Measurements from ENCODE around the gene RPS18. TPM values are rescaled to one million over a fixed set of nuclear protein-coding genes. Genes with fewer than 3 reads are reported as not detected.
"Not testable (repeated sequence)": the region's sequence is repeated elsewhere in the genome, so short reads cannot be mapped to it uniquely, and the experiment has no call there.

The RPS18 gene
- total RNA-seq, 2 experiments from 2014 or later: 5,497 to 5,551 TPM

DNA sequence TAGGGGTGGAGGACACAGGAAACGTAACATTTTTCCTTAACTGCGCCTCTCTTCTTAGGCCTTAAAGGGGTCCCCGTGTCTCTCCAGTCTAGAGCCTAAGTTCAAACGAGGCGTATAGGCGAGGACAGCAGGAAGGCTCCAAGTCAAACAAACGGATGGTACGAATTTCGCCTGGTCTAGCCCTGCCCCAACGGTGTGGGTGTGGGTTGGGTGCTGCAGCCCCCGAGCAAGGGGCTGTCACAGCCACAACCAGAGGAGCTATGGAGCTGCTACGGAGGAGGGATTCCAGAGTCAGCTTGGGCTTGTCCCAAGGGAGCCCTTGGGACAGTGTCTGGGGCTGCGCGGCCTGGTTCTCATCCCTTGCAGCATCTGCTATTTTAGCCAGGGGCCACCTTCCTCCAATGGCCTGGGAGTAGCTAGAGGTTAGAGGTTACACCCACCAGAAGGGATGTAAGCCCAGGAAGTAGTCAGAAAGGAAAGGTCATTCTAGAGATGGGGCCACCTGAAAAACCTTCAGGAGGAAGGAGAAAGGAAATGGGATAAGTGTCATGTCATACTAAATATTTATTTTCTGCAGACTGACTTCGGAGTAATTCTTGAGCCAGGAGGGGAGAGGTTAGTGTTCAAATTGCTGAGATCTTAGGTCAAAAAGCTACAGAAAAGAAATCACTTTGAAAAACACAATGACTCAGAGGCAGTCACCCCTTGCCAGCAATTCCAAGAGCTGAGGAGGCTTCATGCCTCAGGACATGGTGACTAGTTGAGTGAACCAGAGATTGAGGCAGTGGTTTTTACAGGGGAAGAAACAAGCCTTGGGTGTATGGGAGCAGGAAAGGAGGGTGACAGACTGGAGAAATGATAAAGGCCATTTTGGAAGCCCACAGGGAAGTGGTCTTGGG, 21.9 kb upstream of the RPS18 start:
- Mint-ChIP-seq H3K27ac (peak overlapping the region; percentile 93), H3K4me1 (ENCODE audit: low read depth) (peaks cover 37% of the 10 kb centered on the region), H3K27me3 (ENCODE audit: low read depth) (no peaks in the 10 kb centered on the region), H3K36me3 (ENCODE audit: low read depth) (peaks cover 21% of the 10 kb centered on the region), H3K9me3 (no peaks in the 10 kb centered on the region), H3K4me3 (peak overlapping the region; percentile 90)
- peak; percentile 36 for DNase-seq
- intact Hi-C loops (cut with micrococcal nuclease): loop anchor here (1.0 to 2.0 kb wide), 7 partner anchors 21 to 73 kb away; partner anchors contain the start of genes PFDN6, RXRB, SLC39A7 and TAPBP
- CTCF ChIA-PET: interaction anchor here (1.0 to 5.5 kb wide), 16 partner anchors 8 to 230 kb away, joined by 3 to 57 read pairs (median 5); partner anchors contain the start of genes B3GALT4, HSD17B8, PFDN6 and RPS18

DNA sequence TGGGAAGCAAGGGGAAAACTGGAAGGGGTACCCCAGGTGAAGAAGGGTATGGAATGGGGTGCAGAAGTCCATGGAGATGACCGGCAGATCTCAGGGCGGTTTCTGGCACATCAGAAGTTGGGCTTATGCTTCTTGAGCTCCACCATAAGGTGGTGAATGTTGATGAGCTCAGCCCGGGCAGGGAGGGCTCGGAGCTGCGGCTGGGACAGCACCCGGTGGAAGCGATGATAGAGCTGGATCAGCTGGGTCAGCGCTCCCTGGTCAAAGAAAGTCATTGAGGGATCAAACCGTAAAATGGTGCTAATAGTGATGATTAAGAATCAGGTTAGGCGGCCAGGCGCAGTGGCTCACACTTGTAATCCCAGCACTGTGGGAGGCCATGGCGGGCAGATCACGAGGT, 21.1 kb upstream of the RPS18 start:
- DNase-seq: no peak
- H3K36me3 Mint-ChIP-seq (ENCODE audit: low read depth): peaks cover 21% of the 10 kb centered on the region
- H3K9me3 Mint-ChIP-seq: no peaks in the 10 kb centered on the region
- CTCF ChIA-PET: interaction anchor here (1.0 to 5.5 kb wide), 8 partner anchors 11 to 126 kb away, joined by 3 to 57 read pairs (median 3); partner anchors contain the start of genes B3GALT4, RPS18 and VPS52
- H3K4me1 Mint-ChIP-seq (ENCODE audit: low read depth): peaks cover 37% of the 10 kb centered on the region
- peak overlapping the region; percentile 93 for H3K27ac Mint-ChIP-seq
- intact Hi-C loops (cut with micrococcal nuclease): no loop called here
- H3K27me3 Mint-ChIP-seq (ENCODE audit: low read depth): no peaks in the 10 kb centered on the region
- peak overlapping the region; percentile 90 for H3K4me3 Mint-ChIP-seq

DNA sequence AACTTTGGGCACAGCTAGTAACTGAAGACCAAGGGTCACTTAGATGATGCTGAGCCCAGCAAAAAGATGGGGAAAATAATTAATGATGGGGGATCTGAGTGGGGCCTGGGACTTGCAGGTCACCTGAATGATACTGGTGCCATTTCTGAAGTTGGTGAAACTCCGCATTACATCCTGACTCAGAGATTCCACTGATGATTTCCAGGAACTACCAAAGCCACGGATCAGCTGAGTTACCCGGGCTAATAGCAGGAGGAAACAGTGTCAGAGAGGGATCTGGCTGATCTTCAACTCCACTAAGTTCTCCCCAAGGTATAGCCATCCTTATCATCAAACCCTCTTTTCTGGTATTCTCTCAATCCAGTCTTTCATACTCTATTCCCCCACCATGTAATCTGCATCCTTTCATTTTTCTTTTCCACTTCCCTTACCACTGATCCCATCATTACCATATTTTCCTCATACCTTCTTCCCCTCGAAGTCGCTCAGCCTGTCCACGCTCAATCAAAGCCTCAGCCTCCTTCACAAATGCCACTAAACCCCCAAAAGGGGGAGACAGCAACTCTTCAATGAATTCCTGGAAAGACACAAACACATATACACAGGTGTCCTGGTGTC, 20.4 kb upstream of the RPS18 start:
- H3K36me3 Mint-ChIP-seq (ENCODE audit: low read depth): peaks cover 21% of the 10 kb centered on the region
- intact Hi-C loops (cut with micrococcal nuclease): no loop called here
- H3K9me3 Mint-ChIP-seq: no peaks in the 10 kb centered on the region
- peaks cover 37% of the 10 kb centered on the region for H3K4me1 Mint-ChIP-seq (ENCODE audit: low read depth)
- H3K27me3 Mint-ChIP-seq (ENCODE audit: low read depth): no peaks in the 10 kb centered on the region
- no peak overlapping the region for H3K4me3 Mint-ChIP-seq
- no peak for DNase-seq
- H3K27ac Mint-ChIP-seq: no peak overlapping the region
- CTCF ChIA-PET: interaction anchor here (1.4 to 1.9 kb wide), 2 partner anchors 20 to 25 kb away, joined by 3 to 6 read pairs; partner anchors contain the start of genes B3GALT4, RPS18 and VPS52

DNA sequence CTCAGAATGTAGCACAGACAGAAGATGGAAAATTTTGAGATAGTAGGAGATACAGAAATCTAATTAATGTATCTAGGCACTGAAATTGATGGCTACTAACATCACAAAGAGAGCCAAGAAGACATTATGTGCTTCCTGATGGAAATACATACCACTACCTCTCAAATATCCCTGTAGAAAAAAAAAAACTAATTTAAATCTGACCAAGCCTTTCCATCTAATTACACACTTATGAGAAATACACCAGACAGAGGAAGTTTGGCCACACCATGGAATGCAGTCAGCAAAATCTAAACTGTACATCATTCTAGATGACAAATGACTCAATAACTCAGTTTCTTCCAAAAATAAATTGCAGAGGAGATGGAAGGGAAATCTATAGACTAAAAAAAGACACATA, 19.1 kb upstream of the RPS18 start:
- H3K27ac Mint-ChIP-seq: no peak overlapping the region
- H3K9me3 Mint-ChIP-seq: no peaks in the 10 kb centered on the region
- CTCF ChIA-PET: no interaction called here
- intact Hi-C loops (cut with micrococcal nuclease): no loop called here
- no peak overlapping the region for H3K4me3 Mint-ChIP-seq
- peaks cover 22% of the 10 kb centered on the region for H3K36me3 Mint-ChIP-seq (ENCODE audit: low read depth)
- no peaks in the 10 kb centered on the region for H3K27me3 Mint-ChIP-seq (ENCODE audit: low read depth)
- DNase-seq: no peak
- peaks cover 37% of the 10 kb centered on the region for H3K4me1 Mint-ChIP-seq (ENCODE audit: low read depth)

DNA sequence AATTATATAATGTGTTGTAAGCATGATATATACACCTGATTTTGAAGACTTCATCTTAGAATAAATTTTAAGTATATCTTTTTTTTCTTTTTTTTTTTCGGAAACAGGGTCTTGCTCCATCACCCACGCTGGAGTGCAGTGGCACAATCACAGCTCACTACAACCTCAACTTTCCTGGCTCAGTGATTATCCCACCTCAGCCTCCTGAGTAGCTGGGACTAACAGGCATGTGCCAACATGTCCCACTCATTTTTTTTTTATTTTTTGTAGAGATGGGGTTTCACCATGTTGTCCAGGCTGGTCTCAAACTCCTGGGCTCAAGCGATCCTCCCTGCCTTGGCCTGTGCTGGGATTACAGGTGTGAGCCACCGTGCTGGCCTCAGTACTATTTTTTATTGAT, 17.3 kb upstream of the RPS18 start:
- no peaks in the 10 kb centered on the region for H3K27me3 Mint-ChIP-seq (ENCODE audit: low read depth)
- no peak for DNase-seq
- no peak overlapping the region for H3K27ac Mint-ChIP-seq
- peaks cover 25% of the 10 kb centered on the region for H3K36me3 Mint-ChIP-seq (ENCODE audit: low read depth)
- intact Hi-C loops (cut with micrococcal nuclease): no loop called here
- no peak overlapping the region for H3K4me3 Mint-ChIP-seq
- H3K9me3 Mint-ChIP-seq: no peaks in the 10 kb centered on the region
- H3K4me1 Mint-ChIP-seq (ENCODE audit: low read depth): peaks cover 26% of the 10 kb centered on the region
- CTCF ChIA-PET: no interaction called here

DNA sequence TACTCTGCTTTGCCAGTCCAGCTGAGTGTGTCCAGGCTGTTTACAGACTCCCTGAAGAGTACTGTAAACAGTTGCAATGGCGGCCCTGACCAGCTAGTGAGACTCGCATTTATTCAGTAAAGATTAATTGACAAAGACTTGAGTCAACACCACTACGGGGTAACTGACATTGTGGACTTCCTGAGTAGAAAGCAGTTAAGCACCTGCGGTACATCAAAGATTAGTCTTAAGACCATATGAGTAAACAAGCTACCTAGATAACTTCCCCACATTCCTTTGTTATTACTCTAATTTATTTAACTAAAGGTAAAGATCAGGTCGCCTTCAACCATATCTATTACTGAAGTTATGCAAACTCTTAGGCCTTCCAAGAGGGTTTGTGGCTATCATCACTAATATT, 12.8 kb upstream of the RPS18 start:
- no peak overlapping the region for H3K4me3 Mint-ChIP-seq
- no peaks in the 10 kb centered on the region for H3K27me3 Mint-ChIP-seq (ENCODE audit: low read depth)
- CTCF ChIA-PET: interaction anchor here (1.7 kb wide), 1 partner anchor 10 kb away, joined by 5 read pairs; no protein-coding TSS in a partner anchor
- peaks cover 4% of the 10 kb centered on the region for H3K4me1 Mint-ChIP-seq (ENCODE audit: low read depth)
- DNase-seq: no peak
- no peak overlapping the region for H3K27ac Mint-ChIP-seq
- H3K36me3 Mint-ChIP-seq (ENCODE audit: low read depth): peaks cover 19% of the 10 kb centered on the region
- intact Hi-C loops (cut with micrococcal nuclease): no loop called here
- H3K9me3 Mint-ChIP-seq: no peaks in the 10 kb centered on the region

DNA sequence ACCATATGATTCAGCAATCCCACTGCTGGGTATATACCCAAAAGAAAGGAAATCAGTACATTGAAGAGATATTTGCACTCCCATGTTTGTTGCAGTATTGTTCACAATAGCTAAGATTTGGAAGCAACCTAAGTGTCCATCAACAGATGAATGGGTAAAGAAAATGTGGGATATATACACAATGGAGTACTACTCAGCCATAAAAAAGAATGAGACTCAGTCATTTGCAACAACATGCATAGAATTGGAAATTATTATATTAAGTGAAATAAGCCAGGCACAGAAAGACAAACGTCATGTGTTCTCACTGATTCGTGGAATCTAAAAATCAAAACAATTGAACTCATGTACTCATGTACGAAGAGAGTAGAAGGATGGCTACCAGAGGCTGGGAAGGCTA, 9.4 kb upstream of the RPS18 start:
- H3K9me3 Mint-ChIP-seq; H3K27ac Mint-ChIP-seq; intact Hi-C loops (cut with micrococcal nuclease); DNase-seq; H3K27me3 Mint-ChIP-seq (ENCODE audit: low read depth); H3K4me1 Mint-ChIP-seq (ENCODE audit: low read depth); H3K4me3 Mint-ChIP-seq: not testable (repeated sequence)
- peaks cover 36% of the 10 kb centered on the region for H3K36me3 Mint-ChIP-seq (ENCODE audit: low read depth)
- CTCF ChIA-PET: interaction anchor here (0.5 to 2.0 kb wide), 3 partner anchors 12 to 115 kb away, joined by 3 to 6 read pairs (median 4); no protein-coding TSS in a partner anchor

DNA sequence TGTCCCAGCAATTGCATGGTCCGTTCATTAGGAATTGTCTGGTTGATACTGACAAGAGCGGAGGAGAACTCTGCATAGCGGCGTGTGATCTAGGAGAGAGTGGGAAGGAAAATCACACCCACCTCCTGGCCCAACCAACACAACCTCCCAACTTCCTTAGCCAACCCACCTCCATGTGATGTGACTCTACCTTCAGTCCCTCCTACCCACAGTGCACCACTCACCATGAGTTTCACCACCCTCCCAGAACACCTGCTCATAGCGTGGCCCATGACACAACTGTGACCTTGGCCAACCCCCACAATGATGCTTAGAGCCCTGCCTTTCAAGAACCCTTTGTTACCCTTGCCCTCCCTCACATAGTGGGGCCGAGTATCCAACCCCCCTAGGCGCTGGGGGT, 7.9 kb upstream of the RPS18 start:
- no peak for DNase-seq
- Mint-ChIP-seq H3K36me3 (ENCODE audit: low read depth) (peaks cover 37% of the 10 kb centered on the region), H3K4me3 (no peak overlapping the region), H3K27me3 (ENCODE audit: low read depth) (no peaks in the 10 kb centered on the region), H3K27ac (no peak overlapping the region), H3K4me1 (ENCODE audit: low read depth) (peaks cover 5% of the 10 kb centered on the region), H3K9me3 (no peaks in the 10 kb centered on the region)
- intact Hi-C loops (cut with micrococcal nuclease): no loop called here
- CTCF ChIA-PET: no interaction called here

DNA sequence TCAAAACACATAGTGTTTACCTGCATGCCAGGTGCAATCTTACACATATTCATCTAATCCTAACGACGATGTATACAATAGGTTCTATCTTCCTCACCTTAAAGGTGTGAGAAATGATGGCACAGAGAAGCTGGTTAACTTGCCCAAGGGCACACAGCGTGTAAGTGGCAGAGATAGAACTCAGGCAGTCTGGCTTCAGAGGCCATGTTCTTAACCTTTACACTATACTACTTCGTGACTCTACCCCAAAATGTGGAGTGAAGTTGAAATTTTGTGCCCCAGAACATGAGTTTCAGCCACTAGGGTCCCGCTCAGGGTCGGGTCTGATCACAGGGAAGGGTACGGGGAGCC, 783 bp upstream of the RPS18 start:
- intact Hi-C loops (cut with micrococcal nuclease): loop anchor here (1.0 to 10.0 kb wide), 8 partner anchors 18 to 304 kb away; partner anchors contain the start of genes CUTA, PFDN6, RXRB and SLC39A7
- H3K27ac Mint-ChIP-seq: peak overlapping the region; percentile 100
- CTCF ChIA-PET: interaction anchor here (0.8 to 2.8 kb wide), 5 partner anchors 20 to 73 kb away, joined by 3 to 9 read pairs (median 6); partner anchors contain the start of gene RGL2
- no peaks in the 10 kb centered on the region for H3K27me3 Mint-ChIP-seq (ENCODE audit: low read depth)
- no peak for DNase-seq
- H3K36me3 Mint-ChIP-seq (ENCODE audit: low read depth): peaks cover 64% of the 10 kb centered on the region
- peak overlapping the region; percentile 99 for H3K4me3 Mint-ChIP-seq
- H3K9me3 Mint-ChIP-seq: no peaks in the 10 kb centered on the region
- peaks cover 39% of the 10 kb centered on the region for H3K4me1 Mint-ChIP-seq (ENCODE audit: low read depth)

DNA sequence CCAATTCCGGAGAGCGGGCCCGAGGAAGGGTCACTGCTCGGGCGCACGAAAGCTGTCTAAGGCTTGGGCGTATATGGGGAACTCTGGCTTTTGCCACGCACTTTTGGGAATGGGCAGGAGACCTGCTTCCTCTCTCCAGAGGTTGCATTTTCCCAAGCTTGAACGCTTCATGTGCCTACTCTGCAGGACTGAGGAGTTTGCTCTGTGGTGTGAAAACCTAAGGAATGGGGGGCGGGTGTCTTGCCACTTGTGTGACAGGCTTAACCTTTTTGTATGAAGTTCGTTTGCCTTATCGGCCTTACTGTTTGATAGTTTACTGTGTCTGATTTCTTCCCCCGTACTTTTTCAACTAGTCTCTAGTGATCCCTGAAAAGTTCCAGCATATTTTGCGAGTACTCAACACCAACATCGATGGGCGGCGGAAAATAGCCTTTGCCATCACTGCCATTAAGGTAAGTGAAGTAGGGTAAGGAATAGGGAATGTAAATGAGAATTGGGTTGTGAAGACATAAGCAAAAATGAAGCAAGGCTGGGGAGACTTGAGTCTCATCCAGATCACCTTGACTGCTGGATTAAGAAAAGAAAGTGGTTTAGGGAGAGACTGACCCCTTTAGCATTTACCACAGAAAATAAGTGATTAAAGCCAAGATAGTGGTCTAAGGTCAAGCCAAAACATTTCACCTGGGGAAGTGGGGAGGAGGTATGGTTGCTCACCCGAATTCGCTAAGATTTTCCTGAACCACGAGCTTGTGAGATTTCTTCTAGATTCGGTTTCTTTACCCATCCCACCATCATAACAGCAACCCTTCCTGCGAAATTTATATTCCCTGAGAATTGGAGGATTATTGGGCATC, 627 bp downstream of the RPS18 start:
- peaks cover 46% of the 10 kb centered on the region for H3K4me1 Mint-ChIP-seq (ENCODE audit: low read depth)
- CTCF ChIA-PET: interaction anchor here (0.5 to 2.8 kb wide), 3 partner anchors 16 to 24 kb away, joined by 3 to 9 read pairs (median 3); partner anchors contain the start of gene WDR46
- DNase-seq: no peak
- intact Hi-C loops (cut with micrococcal nuclease): loop anchor here (1.0 to 10.0 kb wide), 4 partner anchors 51 to 302 kb away; partner anchors contain the start of gene KIFC1
- H3K36me3 Mint-ChIP-seq (ENCODE audit: low read depth): peaks cover 60% of the 10 kb centered on the region
- H3K27me3 Mint-ChIP-seq (ENCODE audit: low read depth): no peaks in the 10 kb centered on the region
- peak overlapping the region; percentile 100 for H3K27ac Mint-ChIP-seq
- H3K9me3 Mint-ChIP-seq: no peaks in the 10 kb centered on the region
- H3K4me3 Mint-ChIP-seq: peak overlapping the region; percentile 99

DNA sequence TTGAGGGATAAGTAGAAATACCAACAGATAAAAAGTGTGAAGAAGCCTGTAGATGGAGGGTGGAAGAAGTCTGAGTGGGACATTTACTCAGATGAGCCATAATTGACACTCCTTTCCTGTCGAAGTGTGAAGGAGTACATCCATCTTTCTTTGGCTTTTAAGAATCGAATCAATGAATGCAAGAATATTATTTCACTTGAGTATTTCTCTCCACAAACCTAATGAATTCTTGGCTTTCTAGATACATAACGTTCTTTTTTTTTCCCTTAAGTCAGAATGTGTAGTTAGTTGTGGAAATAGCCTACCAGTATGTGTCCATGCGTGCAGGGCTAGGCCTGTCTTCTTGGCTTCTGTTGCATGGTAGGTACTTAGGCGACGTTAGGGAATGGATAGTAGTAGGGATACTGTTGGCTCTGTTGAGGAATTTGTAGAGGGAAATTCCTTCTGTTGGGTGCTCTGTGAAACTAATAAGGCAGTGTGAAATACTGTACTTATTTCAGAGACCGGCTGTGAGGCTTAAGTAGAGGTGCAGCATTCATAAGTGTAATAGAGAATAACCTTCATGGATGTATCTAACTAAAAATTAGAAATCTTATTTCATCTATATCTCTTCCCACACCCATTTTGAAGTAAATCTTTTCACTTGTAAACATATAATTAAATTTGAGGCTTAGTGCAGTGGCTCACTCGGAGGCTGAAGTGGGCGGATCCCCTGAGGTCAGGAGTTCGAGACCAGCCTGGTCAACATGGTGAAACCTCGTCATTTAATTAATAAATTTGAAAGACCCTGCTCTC, 1.5 kb downstream of the RPS18 start:
- DNase-seq: no peak
- intact Hi-C loops (cut with micrococcal nuclease): loop anchor here (10.0 kb wide), 1 partner anchor 301 kb away; no protein-coding TSS in a partner anchor
- Mint-ChIP-seq H3K4me3 (peak overlapping the region; percentile 99), H3K9me3 (no peaks in the 10 kb centered on the region), H3K27me3 (ENCODE audit: low read depth) (no peaks in the 10 kb centered on the region), H3K27ac (peak overlapping the region; percentile 100), H3K36me3 (ENCODE audit: low read depth) (peaks cover 54% of the 10 kb centered on the region), H3K4me1 (ENCODE audit: low read depth) (peaks cover 50% of the 10 kb centered on the region)
- CTCF ChIA-PET: interaction anchor here (0.5 kb wide), 1 partner anchor 25 kb away, joined by 3 read pairs; no protein-coding TSS in a partner anchor
